ENCODE data around the gene MPP1. TPM values are rescaled to one million over a fixed set of nuclear protein-coding genes. Genes with fewer than 3 reads are reported as not detected.

MPP1 gene
- polyA plus RNA-seq, 1 experiment, result 14.2 TPM

GRCh38 chrX:154735695-154736393 is 69.4 kb downstream of the MPP1 start:
- CTCF ChIA-PET, result interaction anchor here (1.4 kb wide), 1 partner anchor 12 kb away, joined by 3 read pairs; no protein-coding TSS in a partner anchor

DNA sequence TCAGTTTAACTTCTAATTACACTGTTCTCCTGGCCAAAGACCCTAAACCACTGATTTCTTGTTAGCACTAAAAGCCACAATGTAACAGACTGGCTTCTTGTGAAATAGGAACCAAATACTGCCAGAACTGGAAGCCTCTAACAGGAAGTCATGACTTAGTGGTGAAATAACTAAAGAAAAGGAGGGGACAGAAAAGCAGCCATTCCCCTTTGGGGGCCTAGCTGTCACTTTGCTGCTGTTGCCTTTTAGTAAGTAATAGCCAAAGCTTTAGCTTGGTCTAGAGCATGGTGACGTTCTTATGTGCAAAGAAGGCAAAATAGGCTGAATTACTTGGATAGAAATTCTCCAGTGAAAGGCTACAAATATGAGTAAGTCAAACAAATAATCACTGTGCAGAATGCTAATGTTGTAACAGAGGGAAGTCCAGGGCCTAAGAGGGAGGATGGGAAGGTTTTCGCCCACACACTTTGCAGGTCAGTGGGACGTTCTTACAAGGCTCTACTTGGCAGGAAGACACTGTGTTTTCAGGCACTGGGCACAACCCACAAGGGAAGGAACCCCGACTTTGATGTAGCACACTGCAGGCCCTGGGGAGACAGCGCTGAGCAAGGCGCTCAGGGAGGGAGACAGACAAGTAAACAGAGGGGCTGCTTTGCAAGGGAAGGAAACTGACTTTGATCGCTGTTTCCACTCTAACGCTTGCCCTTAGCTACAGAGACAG is 71.1 kb downstream of the MPP1 start:
- TF ChIP-seq, protein P1, sequence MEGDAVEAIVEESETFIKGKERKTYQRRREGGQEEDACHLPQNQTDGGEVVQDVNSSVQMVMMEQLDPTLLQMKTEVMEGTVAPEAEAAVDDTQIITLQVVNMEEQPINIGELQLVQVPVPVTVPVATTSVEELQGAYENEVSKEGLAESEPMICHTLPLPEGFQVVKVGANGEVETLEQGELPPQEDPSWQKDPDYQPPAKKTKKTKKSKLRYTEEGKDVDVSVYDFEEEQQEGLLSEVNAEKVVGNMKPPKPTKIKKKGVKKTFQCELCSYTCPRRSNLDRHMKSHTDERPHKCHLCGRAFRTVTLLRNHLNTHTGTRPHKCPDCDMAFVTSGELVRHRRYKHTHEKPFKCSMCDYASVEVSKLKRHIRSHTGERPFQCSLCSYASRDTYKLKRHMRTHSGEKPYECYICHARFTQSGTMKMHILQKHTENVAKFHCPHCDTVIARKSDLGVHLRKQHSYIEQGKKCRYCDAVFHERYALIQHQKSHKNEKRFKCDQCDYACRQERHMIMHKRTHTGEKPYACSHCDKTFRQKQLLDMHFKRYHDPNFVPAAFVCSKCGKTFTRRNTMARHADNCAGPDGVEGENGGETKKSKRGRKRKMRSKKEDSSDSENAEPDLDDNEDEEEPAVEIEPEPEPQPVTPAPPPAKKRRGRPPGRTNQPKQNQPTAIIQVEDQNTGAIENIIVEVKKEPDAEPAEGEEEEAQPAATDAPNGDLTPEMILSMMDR (IDR thresholded peaks at IDR 0.05; ENCODE audit: insufficient read depth, low read depth, low read length), result no peak
- ChIA-PET CTCF (interaction anchor here (0.7 kb wide), 1 partner anchor 73 kb away, joined by 4 read pairs; no protein-coding TSS in a partner anchor), POLR2A (no interaction called here)
- Histone ChIP-seq H3K27me3 (ENCODE audit: control insufficient read depth, insufficient read depth, low read length) (no peaks in the 10 kb centered on the region), H3K4me3 (ENCODE audit: low read depth, low read length) (no peak overlapping the region), H3K36me3 (ENCODE audit: control insufficient read depth, insufficient read depth, low read length) (no peaks in the 10 kb centered on the region)
- no peak for DNase-seq (ENCODE audit: low read depth)

More at GRCh38 chrX:154735695-154736393, 69.4 kb downstream of the MPP1 start:
- no peak overlapping the region for H3K4me3 ChIP-seq (ENCODE audit: low read depth, low read length)
- H3K27me3 ChIP-seq (ENCODE audit: control insufficient read depth, insufficient read depth, low read length), result no peaks in the 10 kb centered on the region
- no peak for DNase-seq (ENCODE audit: low read depth)
- no peaks in the 10 kb centered on the region for H3K36me3 ChIP-seq (ENCODE audit: control insufficient read depth, insufficient read depth, low read length)
- POLR2A ChIA-PET, result no interaction called here
- TF ChIP-seq, protein P1 (IDR thresholded peaks at IDR 0.05; ENCODE audit: insufficient read depth, low read depth, low read length), result no peak

DNA sequence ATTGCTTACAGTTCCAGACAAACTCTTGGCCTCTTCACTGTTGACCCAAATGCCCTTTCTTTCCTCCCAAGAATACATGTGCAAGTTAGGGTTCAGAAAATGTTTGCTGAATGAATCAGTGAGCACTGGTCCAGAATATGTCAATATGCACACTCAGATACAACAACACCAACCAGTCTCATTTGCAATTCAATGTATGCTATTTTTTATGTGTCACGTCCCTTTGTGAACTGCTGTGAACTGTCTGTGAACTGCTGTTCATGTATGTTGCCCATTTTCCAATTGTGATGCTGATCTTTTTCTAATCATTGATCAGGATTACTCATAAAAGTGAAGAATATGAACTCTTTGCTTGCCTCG is 72.2 kb downstream of the MPP1 start:
- no peak for DNase-seq (ENCODE audit: low read depth)
- Histone ChIP-seq H3K36me3 (ENCODE audit: control insufficient read depth, insufficient read depth, low read length) (no peaks in the 10 kb centered on the region), H3K4me3 (ENCODE audit: low read depth, low read length) (no peak overlapping the region), H3K27me3 (ENCODE audit: control insufficient read depth, insufficient read depth, low read length) (no peaks in the 10 kb centered on the region)
- ChIA-PET CTCF (no interaction called here), POLR2A (no interaction called here)
- TF ChIP-seq, protein P1 (IDR thresholded peaks at IDR 0.05; ENCODE audit: insufficient read depth, low read depth, low read length), result no peak

- Histone ChIP-seq H3K27me3 (ENCODE audit: control insufficient read depth, insufficient read depth, low read length) (no peaks in the 10 kb centered on the region), H3K4me3 (ENCODE audit: low read depth, low read length) (no peak overlapping the region), H3K36me3 (ENCODE audit: control insufficient read depth, insufficient read depth, low read length) (no peaks in the 10 kb centered on the region)
- no peak for DNase-seq (ENCODE audit: low read depth)
- POLR2A ChIA-PET, result no interaction called here
- CTCF ChIA-PET, result interaction anchor here (1.1 kb wide), 1 partner anchor 15 kb away, joined by 3 read pairs; no protein-coding TSS in a partner anchor
- TF ChIP-seq, protein P1 (IDR thresholded peaks at IDR 0.05; ENCODE audit: insufficient read depth, low read depth, low read length), result no peak
These were observed 72.7 kb downstream of the MPP1 start for GRCh38 chrX:154732421-154733065.

DNA sequence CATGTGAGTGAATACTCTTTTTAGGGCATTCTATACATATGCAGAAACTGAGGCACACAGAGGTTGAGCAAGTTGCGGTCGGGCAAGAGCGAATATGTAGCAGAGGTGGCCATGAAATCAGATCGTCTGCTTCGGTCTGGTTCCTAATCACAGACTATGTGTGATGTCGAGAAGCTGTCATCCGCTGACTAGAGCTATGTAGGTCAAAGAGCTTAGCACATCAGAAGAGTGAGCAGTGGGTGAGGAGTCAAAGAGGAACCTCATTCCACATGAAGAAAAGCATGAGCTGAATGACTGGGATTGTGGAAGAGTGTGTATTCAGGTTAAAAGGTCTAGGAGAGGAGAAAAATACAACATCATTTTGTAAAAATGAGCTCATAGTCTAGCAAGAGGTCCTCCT is 73.4 kb downstream of the MPP1 start:
- ChIA-PET CTCF (interaction anchor here (0.6 to 1.3 kb wide), 3 partner anchors 13 to 17 kb away, joined by 3 to 4 read pairs (median 3); no protein-coding TSS in a partner anchor), POLR2A (no interaction called here)
- no peak for DNase-seq (ENCODE audit: low read depth)
- Histone ChIP-seq H3K4me3 (ENCODE audit: low read depth, low read length) (no peak overlapping the region), H3K36me3 (ENCODE audit: control insufficient read depth, insufficient read depth, low read length) (no peaks in the 10 kb centered on the region), H3K27me3 (ENCODE audit: control insufficient read depth, insufficient read depth, low read length) (no peaks in the 10 kb centered on the region)
- TF ChIP-seq, protein P1 (IDR thresholded peaks at IDR 0.05; ENCODE audit: insufficient read depth, low read depth, low read length), result no peak
